Retinal pigment epithelial cell (primary cell): ENCODE measurements around the gene SPON1.

Source experiments
- DNase-seq: peaks from one replicate; pipeline ENCODE4 v3.0.0-alpha.2; 2010; ENCODE audit warnings: low read depth
- H3K4me3 ChIP-seq: 2 replicates; pipeline ENCODE4 v1.5.1; 2011; ENCODE audit warnings: mild to moderate bottlenecking, low read length, control low read depth, moderate library complexity
- CTCF ChIP-seq: conservative IDR thresholded peaks from 2 replicates; pipeline ENCODE4 v1.5.1; 2011; ENCODE audit warnings: low read depth, low read length, control low read depth, inconsistent platforms

The SPON1 gene

GRCh38 chr11:14110629-14111028 is 148.1 kb downstream of the SPON1 start:
- no peak overlapping the region for H3K4me3 ChIP-seq
- no peak for TF ChIP-seq CTCF
- no peak for DNase-seq

GRCh38 chr11:14111496-14111895 is 149.0 kb downstream of the SPON1 start:
- no peak for DNase-seq
- no peak for TF ChIP-seq CTCF
- no peak overlapping the region for H3K4me3 ChIP-seq

GRCh38 chr11:14112721-14113120 is 150.2 kb downstream of the SPON1 start:
- no peak for TF ChIP-seq CTCF
- no peak overlapping the region for H3K4me3 ChIP-seq
- DNase-seq = no peak

GRCh38 chr11:14114269-14114668 is 151.7 kb downstream of the SPON1 start:
- H3K4me3 ChIP-seq = no peak overlapping the region
- no peak for TF ChIP-seq CTCF
- peak; percentile 13 for DNase-seq

GRCh38 chr11:14114786-14115185 is 152.3 kb downstream of the SPON1 start:
- DNase-seq = no peak
- TF ChIP-seq CTCF = no peak
- no peak overlapping the region for H3K4me3 ChIP-seq

- TF ChIP-seq CTCF = no peak
- DNase-seq = no peak
- no peak overlapping the region for H3K4me3 ChIP-seq
Measured at GRCh38 chr11:14117632-14118031, 155.1 kb downstream of the SPON1 start.

GRCh38 chr11:14118072-14118471 is 155.5 kb downstream of the SPON1 start:
- DNase-seq = no peak
- H3K4me3 ChIP-seq = no peak overlapping the region
- TF ChIP-seq CTCF = no peak
